Activated T-cell treated with anti-CD3 and anti-CD28 coated beads for 48 hours (primary cell): ENCODE data around the gene FBLIM1.

Source experiments
- DNase-seq: peaks from one replicate; pipeline ENCODE4 v3.0.0-alpha.2; 2020; ENCODE audit warnings: low read depth

The FBLIM1 gene

GRCh38 chr1:15758343-15758931 lies at the start of gene FBLIM1:
Gene FBLIM1 (plus strand): TSS chr1:15758795. CDS start chr1:15764984, 6,189 bp downstream.
- DNase-seq: no peak

DNA sequence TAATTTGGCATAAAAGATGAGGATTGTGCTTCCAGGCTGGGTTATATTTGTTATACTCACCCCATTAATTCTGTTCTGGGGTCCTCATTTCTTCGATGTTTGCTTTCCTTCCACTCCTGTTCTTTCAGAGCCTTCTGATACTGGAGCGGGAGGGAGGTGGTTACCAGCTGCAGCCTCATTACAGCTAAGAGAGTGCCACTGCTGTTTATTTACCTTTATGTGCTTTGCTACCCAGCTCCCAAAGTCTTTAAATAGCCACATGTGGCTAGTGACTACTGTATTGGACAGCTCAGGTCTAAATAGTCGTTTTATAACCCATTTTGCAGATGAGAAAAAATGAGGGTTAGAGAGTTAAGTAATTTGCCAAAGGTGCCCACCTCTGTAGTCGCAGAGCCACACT lies 49.4 kb upstream of the FBLIM1 start:
- no peak for DNase-seq

DNA sequence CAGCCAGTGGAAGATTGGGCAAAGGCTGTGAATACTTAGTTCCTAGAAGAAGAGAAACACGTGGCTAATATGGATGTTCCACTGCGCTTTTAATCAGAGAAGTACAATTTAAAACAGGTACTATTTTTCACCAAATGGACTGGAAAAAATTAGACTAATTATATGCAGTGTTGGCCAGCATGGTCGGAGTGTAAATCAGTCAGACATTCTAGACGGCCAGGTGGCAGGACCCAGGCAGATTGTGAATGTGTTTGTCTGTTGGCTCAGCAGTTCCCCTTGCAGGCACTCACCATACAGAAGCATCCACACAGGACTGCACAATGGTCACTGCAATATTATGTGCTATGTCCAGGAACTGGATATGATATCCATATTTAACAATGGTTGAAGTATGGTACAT lies 46.4 kb upstream of the FBLIM1 start:
- no peak for DNase-seq

GRCh38 chr1:15714406-15715136 lies 44.0 kb upstream of the FBLIM1 start:
- DNase-seq: no peak

DNA sequence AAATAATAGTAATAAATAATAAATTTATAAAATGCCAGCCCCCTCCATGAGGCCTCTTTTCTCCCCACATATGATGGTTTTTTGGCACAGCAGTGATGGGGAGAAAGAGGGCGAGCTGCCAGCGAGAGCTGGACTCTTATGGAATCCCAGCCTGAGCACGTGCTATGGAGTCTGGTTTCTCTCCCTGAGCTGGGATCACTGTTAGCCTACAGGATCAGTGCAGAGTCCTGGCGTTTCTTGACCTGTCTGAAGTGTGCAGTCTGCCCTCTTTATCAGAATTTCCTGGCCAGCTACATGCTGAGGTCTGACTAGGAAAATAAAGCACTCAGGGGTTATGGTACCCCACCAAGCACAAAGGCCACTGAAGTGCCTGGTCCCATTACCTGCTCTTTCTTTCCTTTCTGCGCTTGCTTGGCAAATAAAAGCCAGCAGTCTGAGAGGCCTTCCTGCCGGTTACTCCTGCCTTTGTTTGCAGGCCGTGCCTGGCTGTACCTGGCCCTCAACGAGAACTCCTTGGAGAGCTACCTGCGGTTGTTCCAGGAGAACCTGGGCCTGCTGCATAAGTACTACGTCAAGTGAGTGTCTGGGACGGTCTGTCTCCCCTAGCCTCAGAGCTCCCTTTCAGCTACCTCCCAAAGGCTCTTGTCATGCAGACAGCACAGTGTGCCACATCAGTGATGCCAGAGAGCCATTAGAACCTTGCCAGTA lies 41.0 kb upstream of the FBLIM1 start:
- no peak for DNase-seq

GRCh38 chr1:15718199-15718601 lies 40.4 kb upstream of the FBLIM1 start:
- no peak for DNase-seq

- DNase-seq: no peak
Measured at GRCh38 chr1:15719381-15720120, 39.0 kb upstream of the FBLIM1 start.

GRCh38 chr1:15720861-15721260 lies 37.7 kb upstream of the FBLIM1 start:
- DNase-seq: no peak

DNA sequence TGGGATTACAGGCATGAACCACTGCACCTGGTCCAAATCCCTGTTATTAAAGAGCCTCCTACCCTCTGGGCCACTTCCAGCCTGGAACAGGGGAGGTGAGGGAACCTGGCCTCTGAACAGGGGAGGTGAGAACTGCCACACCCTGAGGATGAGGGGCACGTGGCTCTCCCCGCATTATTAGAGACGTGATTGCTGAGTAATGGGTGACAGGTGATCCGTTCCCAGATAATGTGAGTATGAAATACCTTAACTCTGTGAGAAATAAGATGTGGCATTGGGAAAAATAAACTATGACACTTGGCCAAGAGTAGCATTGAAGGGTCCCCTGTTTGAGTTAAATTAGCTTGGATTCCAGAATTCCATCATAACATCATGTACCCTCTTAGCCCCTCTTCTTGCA lies 36.2 kb upstream of the FBLIM1 start:
- DNase-seq: no peak

DNA sequence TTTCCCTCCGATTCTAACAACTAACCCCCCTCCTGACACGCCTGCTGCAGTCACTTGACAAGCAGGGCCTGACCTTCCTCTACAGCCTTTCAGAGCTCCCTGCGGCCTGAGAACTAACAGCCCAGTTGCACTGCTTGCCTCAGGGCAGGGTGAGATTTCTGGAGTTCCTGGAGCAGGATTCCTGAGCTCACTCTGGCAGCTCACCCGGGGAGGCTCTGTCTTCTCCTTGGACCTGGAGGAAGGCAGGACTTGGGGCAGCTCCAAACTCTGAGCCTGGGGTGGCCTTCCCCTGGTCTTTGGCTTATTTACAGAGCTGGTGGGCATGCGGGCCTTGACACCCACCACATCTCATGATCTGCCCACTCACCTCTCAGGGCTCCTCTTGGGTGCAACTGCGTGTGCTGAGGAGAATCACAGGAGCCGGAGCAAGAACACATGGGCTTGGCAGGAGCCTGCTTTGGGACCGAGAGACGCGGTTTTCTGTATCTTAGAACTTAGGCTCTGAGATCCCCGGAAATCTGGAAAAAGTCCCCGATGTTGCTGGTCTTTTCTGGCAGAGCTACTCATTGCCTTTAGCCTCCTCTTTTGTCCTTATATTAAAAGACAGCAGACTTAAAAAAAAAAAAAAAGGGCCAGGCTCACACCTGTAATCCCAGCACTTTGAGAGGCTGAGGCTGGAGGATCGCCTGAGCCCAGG lies 35.6 kb upstream of the FBLIM1 start:
- DNase-seq: no peak

DNA sequence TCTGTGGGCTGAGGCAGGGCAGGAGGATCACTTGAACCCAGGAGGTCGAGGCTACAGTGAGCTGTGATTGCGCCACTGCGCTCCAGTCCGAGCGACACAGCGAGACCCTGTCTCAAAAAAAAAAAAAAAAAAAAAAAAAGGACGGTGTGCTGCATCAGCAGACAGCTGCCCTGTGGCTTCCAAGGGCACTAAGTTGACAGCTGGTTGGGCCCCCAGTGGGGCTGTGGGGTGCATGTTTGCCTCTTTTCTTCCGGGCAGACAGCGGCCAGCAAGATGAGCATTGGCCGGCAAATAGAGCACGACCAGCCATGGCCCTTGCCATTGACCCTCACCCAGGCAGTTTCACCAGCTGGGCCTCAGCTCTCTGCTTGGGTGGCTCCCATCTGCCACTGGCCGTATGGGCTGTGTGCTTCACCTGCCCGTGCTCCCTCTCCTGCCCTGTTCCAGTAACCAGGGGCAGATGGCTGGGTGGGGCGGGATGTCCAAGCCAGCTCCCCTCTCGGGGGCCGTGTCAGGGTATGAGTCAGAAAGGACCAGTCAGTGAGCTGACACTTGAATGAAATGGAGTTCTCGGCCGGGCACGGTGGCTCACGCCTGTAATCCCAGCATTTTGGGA lies 34.9 kb upstream of the FBLIM1 start:
- DNase-seq: no peak

DNA sequence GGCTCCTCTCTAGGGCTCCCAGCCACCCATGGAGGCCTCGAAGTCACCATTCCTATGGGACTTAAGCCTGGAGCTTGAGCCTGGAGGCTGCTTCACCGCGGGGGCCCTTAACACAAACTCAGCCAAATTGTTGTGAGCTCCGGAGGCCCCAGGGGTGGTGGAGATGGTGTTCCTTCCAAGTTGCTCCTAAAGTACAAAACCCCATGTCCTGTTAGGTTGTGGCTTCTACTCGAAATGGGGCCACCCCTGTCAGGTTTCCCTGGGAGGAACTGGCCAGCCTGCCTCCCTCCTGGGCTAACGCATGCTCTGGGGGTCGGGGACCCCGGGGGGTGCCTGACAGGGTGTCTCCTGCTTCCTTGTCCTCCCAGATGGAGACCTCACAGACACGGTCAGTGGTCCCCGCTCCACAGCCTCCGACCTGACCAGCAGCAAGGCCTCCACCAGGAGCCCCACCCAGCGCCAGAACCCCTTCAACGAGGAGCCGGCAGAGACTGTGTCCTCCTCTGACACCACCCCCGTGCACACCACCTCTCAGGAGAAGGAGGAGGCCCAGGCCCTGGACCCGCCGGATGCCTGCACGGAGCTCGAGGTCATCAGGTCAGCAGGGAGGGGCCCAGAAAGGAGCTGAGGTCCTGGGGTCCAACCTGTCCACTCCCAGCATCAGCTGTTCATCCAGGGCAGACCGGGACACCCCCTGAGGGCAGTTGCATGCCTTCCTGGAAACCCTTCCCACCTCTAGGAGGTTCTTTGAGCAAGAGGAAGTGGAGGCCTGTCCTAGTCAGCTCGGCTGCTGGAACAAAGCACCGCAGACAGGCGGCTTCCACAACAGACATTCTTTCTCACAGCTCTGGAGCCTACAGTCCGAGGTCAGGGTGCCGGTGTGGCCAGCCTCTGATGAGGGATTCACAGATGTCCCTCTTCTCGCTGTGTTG lies 33.4 kb upstream of the FBLIM1 start:
- DNase-seq: no peak

DNA sequence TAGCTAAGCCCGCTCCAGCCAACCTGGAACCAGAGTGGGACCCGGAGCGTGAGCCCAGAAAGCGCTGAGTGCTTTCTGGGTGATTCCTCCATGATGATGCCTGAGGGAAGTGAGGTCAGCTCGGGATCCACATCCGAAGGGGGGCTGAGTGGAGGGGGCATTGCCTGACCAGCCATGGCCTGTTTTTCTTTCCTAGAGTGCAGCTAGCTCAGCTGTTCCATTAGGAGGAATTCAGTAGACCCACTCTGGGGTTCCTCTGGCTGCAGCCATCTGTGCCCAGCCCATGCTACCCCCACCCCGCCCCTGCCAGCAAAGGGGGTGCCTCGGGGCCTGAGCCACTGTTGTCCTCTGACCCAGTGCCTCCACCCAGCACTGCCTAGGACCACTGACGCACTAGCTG lies 32.1 kb upstream of the FBLIM1 start:
- no peak for DNase-seq

DNA sequence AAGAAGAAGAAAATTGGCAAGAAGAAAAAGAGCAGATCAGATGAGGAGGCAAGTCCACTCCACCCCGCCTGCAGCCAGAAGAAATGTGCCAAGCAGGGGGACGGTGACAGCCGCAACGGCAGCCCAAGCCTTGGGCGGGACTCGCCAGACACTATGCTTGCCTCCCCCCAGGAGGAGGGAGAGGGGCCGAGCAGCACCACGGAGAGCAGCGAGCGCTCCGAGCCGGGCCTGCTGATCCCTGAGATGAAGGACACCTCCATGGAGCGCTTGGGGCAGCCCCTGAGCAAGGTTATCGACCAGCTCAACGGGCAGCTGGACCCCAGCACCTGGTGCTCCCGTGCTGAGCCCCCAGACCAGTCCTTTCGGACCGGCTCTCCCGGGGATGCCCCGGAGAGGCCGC lies 31.6 kb upstream of the FBLIM1 start:
- no peak for DNase-seq

DNA sequence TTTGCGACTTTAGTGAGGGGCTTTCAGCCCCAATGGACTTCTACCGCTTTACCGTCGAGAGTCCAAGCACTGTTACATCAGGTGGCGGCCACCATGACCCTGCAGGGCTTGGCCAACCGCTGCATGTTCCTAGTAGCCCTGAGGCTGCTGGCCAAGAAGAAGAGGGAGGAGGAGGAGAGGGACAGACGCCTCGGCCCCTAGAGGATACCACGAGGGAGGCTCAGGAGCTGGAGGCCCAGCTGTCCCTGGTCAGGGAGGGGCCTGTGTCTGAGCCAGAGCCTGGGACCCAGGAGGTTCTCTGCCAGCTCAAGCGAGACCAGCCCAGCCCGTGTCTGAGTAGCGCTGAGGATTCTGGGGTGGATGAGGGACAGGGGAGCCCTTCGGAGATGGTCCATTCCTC lies 31.2 kb upstream of the FBLIM1 start:
- DNase-seq: no peak

DNA sequence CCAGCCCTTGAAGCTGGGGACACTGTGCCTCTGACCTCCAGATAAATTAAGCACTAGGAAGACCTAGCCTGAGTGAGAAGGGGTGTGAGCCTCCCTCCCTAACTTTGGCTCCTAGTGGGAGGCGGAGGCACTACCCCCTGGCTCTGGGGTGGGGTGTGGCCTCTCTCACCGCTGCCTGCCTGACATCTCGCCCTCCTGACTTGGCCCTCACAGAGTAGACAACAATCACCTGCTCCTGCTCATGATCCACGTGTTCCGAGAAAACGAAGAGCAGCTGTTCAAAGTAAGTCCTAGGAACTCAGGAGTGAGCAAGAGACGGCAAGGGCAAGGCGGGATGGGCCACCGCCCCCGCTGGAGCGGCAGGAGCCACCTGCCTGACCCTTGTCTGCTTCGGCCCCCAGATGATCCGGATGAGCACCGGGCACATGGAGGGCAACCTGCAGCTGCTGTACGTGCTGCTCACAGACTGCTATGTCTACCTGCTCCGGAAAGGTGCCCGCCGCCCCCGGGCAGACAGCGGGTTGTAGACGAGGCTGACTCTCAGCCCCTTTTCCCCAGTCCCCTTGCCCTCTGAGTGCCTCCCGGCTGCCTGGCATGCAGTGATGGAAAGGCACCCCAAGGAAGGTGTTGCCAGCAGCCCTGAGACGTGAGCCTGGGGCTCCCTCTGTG lies 30.6 kb upstream of the FBLIM1 start:
- no peak for DNase-seq

DNA sequence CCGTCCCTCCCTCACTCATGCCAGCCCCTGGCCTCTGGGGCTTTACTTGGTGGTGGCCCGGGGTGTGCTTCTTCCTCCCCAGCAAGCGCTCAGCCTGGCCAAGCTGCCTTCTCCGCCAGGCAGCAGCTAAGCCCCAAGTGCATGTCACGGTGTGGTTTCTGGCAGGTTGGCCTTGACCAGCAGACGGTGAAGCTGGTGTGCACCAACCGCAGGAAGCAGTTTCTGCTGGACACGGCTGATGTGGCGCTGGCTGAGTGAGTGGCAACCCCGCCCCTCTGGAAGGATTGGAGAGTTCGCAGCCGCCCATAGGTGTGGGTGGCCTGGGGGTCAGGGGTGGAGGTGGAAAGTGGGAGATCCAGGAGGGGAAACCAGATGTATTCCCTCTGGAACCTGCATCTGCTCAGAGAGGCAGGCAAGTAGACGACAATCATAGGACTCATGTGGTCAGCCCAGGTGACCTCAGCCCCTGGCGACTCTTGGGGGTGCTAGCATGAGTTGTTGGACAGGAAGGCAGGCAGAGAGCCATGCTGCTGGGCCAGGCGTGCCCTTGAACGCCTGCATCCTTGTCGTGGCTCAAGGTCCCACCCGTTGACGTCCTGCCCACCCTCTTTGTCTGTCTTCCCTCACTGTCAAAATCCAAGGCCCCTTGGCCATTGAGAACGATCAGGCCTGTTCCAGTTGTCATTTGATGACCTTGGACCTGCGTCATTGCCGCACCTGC lies 29.5 kb upstream of the FBLIM1 start:
- DNase-seq: no peak

DNA sequence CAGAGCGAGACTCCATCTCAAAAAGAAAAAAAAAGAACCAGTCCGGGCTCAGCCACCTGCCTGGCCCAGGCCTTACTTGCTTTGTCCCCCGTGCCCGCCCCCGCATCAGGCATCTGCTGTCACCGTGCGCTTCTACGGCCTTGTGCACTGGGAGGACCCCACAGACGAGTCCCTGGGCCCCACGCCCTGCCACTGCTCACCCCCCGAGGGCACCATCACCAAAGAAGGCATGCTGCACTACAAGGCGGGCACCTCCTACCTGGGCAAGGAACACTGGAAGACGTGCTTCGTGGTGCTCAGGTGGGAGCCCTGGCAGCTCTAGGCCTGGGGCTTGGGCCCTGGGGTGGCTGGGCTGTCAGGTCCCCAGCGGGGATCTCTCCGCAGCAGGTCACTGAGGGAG lies 28.2 kb upstream of the FBLIM1 start:
- no peak for DNase-seq

GRCh38 chr1:15730936-15731335 lies 27.7 kb upstream of the FBLIM1 start:
- no peak for DNase-seq
